ENCODE measurements around the gene ZNF17. TPM values are rescaled to one million over a fixed set of nuclear protein-coding genes. Genes with fewer than 3 reads are reported as not detected.

Gene ZNF17
- total RNA-seq, result 9.0 and 11.3 TPM in 2 replicates

- peak; percentile 81 for FAIRE-seq
- Histone ChIP-seq H3K36me3 (ENCODE audit: control insufficient read depth, insufficient read depth, low read length) (no peaks in the 10 kb centered on the region), H3K27me3 (ENCODE audit: control insufficient read depth, insufficient read depth, low read length) (no peaks in the 10 kb centered on the region), H3K4me3 (ENCODE audit: low read depth, low read length) (peak within 1 kb of the TSS; percentile 68)
- DNase-seq (ENCODE audit: low read depth), result peak; percentile 90
- TF ChIP-seq CTCF (IDR thresholded peaks at IDR 0.05; ENCODE audit: insufficient read depth, low read length, severe bottlenecking), result no peak
Measured at GRCh38 chr19:57410877-57411671, at the start of gene ZNF17. Gene ZNF17, plus strand, starts transcription at chr19:57411161. Its CDS starts 2,455 bp downstream, at chr19:57413616.

- Histone ChIP-seq H3K4me3 (ENCODE audit: low read depth, low read length) (peak overlapping the region; percentile 58), H3K36me3 (ENCODE audit: control insufficient read depth, insufficient read depth, low read length) (peaks cover 6% of the 10 kb centered on the region), H3K27me3 (ENCODE audit: control insufficient read depth, insufficient read depth, low read length) (no peaks in the 10 kb centered on the region)
- TF ChIP-seq CTCF (IDR thresholded peaks at IDR 0.05; ENCODE audit: insufficient read depth, low read length, severe bottlenecking), result no peak
- no peak for FAIRE-seq
- no peak for DNase-seq (ENCODE audit: low read depth)
Measured at GRCh38 chr19:57362419-57362818, 48.5 kb upstream of the ZNF17 start.

- peak within 1 kb of the TSS; percentile 58 for H3K4me3 ChIP-seq (ENCODE audit: low read depth, low read length)
- no peaks in the 10 kb centered on the region for H3K27me3 ChIP-seq (ENCODE audit: control insufficient read depth, insufficient read depth, low read length)
- peaks cover 4% of the 10 kb centered on the region for H3K36me3 ChIP-seq (ENCODE audit: control insufficient read depth, insufficient read depth, low read length)
- peak; percentile 97 for FAIRE-seq
- no peak for TF ChIP-seq CTCF (IDR thresholded peaks at IDR 0.05; ENCODE audit: insufficient read depth, low read length, severe bottlenecking)
- peak; percentile 96 for DNase-seq (ENCODE audit: low read depth)
Measured at GRCh38 chr19:57362997-57363687, 47.8 kb upstream of the ZNF17 start, which contains the start of the genes TRAPPC2B and ZNF547. Gene TRAPPC2B, plus strand, starts transcription at chr19:57363551. Its CDS starts 1,283 bp downstream, at chr19:57364834. Gene ZNF547, plus strand, starts transcription at chr19:57363551. Its CDS starts 5,005 bp downstream, at chr19:57368556.

- FAIRE-seq, result no peak
- Histone ChIP-seq H3K4me3 (ENCODE audit: low read depth, low read length) (peak overlapping the region; percentile 58), H3K36me3 (ENCODE audit: control insufficient read depth, insufficient read depth, low read length) (peaks cover under 1% of the 10 kb centered on the region), H3K27me3 (ENCODE audit: control insufficient read depth, insufficient read depth, low read length) (no peaks in the 10 kb centered on the region)
- no peak for DNase-seq (ENCODE audit: low read depth)
- TF ChIP-seq CTCF (IDR thresholded peaks at IDR 0.05; ENCODE audit: insufficient read depth, low read length, severe bottlenecking), result no peak
Measured at GRCh38 chr19:57363688-57364181, 47.2 kb upstream of the ZNF17 start.

GRCh38 chr19:57366776-57367175 lies 44.2 kb upstream of the ZNF17 start:
- DNase-seq (ENCODE audit: low read depth) (no peak), FAIRE-seq (no peak)
- no peaks in the 10 kb centered on the region for H3K27me3 ChIP-seq (ENCODE audit: control insufficient read depth, insufficient read depth, low read length)
- TF ChIP-seq CTCF (IDR thresholded peaks at IDR 0.05; ENCODE audit: insufficient read depth, low read length, severe bottlenecking), result no peak
- no peak overlapping the region for H3K4me3 ChIP-seq (ENCODE audit: low read depth, low read length)
- no peaks in the 10 kb centered on the region for H3K36me3 ChIP-seq (ENCODE audit: control insufficient read depth, insufficient read depth, low read length)

All from bronchial epithelial cell (primary cell).